Activated naive CD4-positive, alpha-beta T cell treated with anti-CD3 and anti-CD28 coated beads for 36 hours (primary cell): ENCODE measurements around the gene TOR1A. TPM values are rescaled to one million over a fixed set of nuclear protein-coding genes. Genes with fewer than 3 reads are reported as not detected.
"Not testable (repeated sequence)": the region's sequence is repeated elsewhere in the genome, so short reads cannot be mapped to it uniquely, and the experiment has no call there.

Experiments used
- CTCF ChIA-PET: fragments of 350-600 bp; sonication (Branson Sonifier 250); formaldehyde crosslinking; loops from one replicate; lab custom pipeline; 2021; ENCODE audit warnings: antibody characterized with exemption; lab: Charles Lee
- DNase-seq: peaks from one replicate; pipeline ENCODE4 v3.0.0-alpha.2; 2020
- H3K27ac Mint-ChIP-seq: one replicate; pipeline ENCODE4 v1.8.0; 2021; ENCODE audit warnings: mild to moderate bottlenecking, mixed read lengths
- H3K27me3 Mint-ChIP-seq: one replicate; pipeline ENCODE4 v1.8.0; 2021; ENCODE audit warnings: low read depth, mixed read lengths
- H3K36me3 Mint-ChIP-seq: one replicate; pipeline ENCODE4 v1.8.0; 2021; ENCODE audit warnings: low read depth, mixed read lengths
- H3K4me1 Mint-ChIP-seq: one replicate; pipeline ENCODE4 v1.8.0; 2021; ENCODE audit warnings: low read depth, mixed read lengths
- H3K4me3 Mint-ChIP-seq: one replicate; pipeline ENCODE4 v1.8.0; 2021; ENCODE audit warnings: mild to moderate bottlenecking, moderate library complexity, mixed read lengths
- H3K9me3 Mint-ChIP-seq: one replicate; pipeline ENCODE4 v1.8.0; 2021; ENCODE audit warnings: mixed read lengths
- intact Hi-C: fragments of 100-400 bp; cut with micrococcal nuclease; formaldehyde crosslinking; loops from one replicate; pipeline ENCODE4 v1.15.1; 2023
- total RNA-seq, 2 experiments: library from RNA; stranded (reverse); gene quantifications; one replicate each; pipeline ENCODE4 v1.2.3, GENCODE V29; 2021

TOR1A gene
- total RNA-seq, 2 experiments from 2014 or later, result 26.2 to 28.2 TPM

DNA sequence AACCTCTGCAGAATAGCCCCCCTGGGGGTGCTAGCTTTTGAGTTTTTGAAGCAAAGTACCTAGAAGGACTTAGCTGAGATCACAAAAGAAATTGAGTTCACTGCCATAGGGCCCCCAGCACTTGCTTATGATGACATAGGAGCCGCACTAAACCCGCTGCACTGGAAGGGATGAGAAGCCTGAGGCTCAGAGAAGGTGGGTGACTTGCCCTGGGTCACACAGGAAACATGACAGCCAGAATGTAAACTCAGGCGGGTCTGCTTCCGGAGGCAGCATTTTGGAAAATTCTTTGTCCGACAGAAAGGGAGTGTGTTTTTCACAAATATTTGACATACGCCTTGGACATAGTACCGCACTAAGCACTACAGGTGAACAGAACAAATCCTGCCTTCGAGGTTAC lies 29.4 kb downstream of the TOR1A start:
- intact Hi-C loops, result no loop called here
- H3K4me1 Mint-ChIP-seq, result peaks cover 7% of the 10 kb centered on the region
- CTCF ChIA-PET, result no interaction called here
- no peak overlapping the region for H3K4me3 Mint-ChIP-seq
- no peak for DNase-seq
- H3K9me3 Mint-ChIP-seq, result no peaks in the 10 kb centered on the region
- no peak overlapping the region for H3K27ac Mint-ChIP-seq
- no peaks in the 10 kb centered on the region for H3K27me3 Mint-ChIP-seq
- H3K36me3 Mint-ChIP-seq, result no peaks in the 10 kb centered on the region

DNA sequence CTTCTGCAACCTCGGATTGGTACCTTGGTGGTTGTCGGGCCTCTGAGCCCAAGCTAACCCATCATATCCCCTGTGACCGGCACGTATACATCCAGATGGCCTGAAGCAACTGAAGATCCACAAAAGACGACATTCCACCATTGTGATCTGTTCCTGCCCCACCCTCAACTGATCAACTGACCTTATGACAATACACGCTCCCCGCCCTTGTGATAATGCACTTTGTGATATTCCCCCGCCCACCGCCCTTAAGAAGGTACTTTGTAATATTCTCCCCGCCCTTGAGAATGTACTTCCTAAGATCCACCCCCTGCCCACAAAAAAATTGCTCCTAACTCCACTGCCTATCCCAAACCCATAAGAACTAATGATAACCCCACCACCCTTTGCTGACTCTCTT lies 37.5 kb downstream of the TOR1A start:
- H3K4me1 Mint-ChIP-seq, result peaks cover 10% of the 10 kb centered on the region
- intact Hi-C loops, result no loop called here

DNA sequence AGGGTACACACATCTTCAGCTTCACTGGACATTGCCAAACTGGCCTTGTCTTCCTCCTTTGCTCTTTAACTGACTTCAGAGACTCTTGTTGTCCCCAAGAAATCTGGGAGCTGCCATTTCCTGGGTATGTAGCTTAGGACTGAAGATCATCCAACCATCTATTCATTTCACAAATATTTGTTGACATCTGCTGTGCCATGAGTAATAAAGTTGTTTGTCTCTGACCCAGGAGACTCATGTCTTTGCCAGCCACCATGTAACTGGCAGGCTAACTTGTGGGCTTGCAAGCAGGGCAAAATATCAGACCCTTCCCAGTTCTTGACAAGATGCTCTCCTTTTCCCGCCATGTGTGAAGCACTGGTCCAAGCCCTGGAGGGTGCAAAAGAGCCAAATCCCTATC lies 38.1 kb downstream of the TOR1A start:
- Mint-ChIP-seq H3K27me3 (no peaks in the 10 kb centered on the region), H3K4me3 (no peak overlapping the region), H3K27ac (no peak overlapping the region), H3K4me1 (peaks cover 12% of the 10 kb centered on the region), H3K36me3 (no peaks in the 10 kb centered on the region), H3K9me3 (no peaks in the 10 kb centered on the region)
- no peak for DNase-seq
- intact Hi-C loops, result no loop called here
- CTCF ChIA-PET, result interaction anchor here (0.5 to 7.9 kb wide), 6 partner anchors 30 to 1366 kb away, joined by 3 to 81 read pairs (median 4); no protein-coding TSS in a partner anchor

More for the DNA sequence above, 37.5 kb downstream of the TOR1A start:
- Mint-ChIP-seq H3K4me3 (no peak overlapping the region), H3K27me3 (no peaks in the 10 kb centered on the region), H3K36me3 (no peaks in the 10 kb centered on the region), H3K9me3 (no peaks in the 10 kb centered on the region), H3K27ac (no peak overlapping the region)
- CTCF ChIA-PET, result interaction anchor here (0.6 to 7.9 kb wide), 3 partner anchors 48 to 1367 kb away, joined by 3 to 81 read pairs (median 70); no protein-coding TSS in a partner anchor
- no peak for DNase-seq

DNA sequence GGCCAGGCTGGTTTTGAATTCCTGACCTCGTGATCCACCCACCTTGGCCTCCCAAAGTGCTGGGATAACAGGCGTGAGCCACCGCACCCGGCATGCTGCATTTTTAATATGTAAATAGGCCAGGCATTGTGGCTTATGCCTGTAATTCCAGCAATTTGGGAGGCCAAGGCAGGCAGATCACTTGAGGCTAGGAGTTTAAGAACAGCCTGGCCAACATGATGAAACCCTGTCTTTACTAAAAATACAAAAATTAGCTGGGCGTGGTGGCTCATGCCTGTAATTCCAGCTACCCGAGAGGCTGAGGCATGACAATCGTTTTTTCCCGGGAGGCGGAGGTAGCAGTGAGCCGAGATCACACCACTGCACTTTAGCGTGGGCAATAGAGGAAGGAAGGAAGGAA lies 39.0 kb downstream of the TOR1A start:
- DNase-seq, H3K27me3 Mint-ChIP-seq, H3K4me1 Mint-ChIP-seq, H3K4me3 Mint-ChIP-seq, H3K27ac Mint-ChIP-seq, H3K9me3 Mint-ChIP-seq, intact Hi-C loops, H3K36me3 Mint-ChIP-seq: not testable (repeated sequence)
- CTCF ChIA-PET, result interaction anchor here (0.7 to 7.9 kb wide), 5 partner anchors 28 to 655 kb away, joined by 3 to 81 read pairs (median 9); no protein-coding TSS in a partner anchor

DNA sequence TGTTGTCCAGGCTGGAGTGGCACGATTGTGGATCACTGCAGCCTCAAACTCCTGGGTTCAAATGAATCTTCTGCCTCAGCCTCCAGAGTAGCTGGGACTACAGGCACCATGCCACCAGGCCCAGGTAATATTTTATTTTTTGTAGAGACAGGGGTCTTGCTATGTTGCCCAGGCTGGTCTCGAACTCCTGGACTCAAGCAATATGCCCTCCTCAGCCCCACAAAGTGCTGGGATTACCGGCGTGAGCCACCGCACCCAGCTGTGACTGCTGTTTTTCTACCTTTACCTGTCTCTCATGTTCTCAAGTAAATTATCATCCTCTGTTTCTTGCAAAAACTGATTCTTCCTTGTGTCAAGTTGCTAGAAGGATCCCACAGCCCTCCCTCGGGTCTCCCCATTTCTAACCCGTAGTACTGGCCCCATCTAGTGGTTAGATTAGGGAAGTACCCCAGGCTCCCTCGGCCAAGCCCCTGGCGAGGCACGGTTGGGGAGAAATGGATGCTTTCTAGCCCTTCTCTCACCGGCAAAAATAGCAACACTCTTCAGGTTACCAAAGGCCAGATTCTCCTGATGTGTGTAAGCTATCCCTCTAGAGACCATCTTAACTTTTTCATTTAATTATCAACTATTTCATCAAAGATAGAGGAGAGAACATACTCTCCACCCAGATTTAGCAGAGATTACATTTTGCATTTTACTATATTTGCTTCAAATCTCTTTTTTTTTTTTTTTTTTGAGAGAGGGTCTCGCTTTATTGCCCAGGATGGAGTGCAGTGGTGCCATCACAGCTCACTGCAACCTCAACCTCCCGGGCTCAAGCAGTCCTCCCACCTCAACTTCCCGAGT lies 40.2 kb downstream of the TOR1A start:
- peak; percentile 85 for DNase-seq
- Mint-ChIP-seq H3K27me3 (no peaks in the 10 kb centered on the region), H3K4me1 (peaks cover 5% of the 10 kb centered on the region), H3K4me3 (no peak overlapping the region), H3K9me3 (no peaks in the 10 kb centered on the region), H3K36me3 (no peaks in the 10 kb centered on the region), H3K27ac (no peak overlapping the region)
- intact Hi-C loops, result loop anchor here (1.0 kb wide), 3 partner anchors 46 to 141 kb away; partner anchors contain the start of gene ASB6
- CTCF ChIA-PET, result interaction anchor here (0.5 to 7.9 kb wide), 20 partner anchors 12 to 653 kb away, joined by 3 to 81 read pairs (median 4); no protein-coding TSS in a partner anchor

DNA sequence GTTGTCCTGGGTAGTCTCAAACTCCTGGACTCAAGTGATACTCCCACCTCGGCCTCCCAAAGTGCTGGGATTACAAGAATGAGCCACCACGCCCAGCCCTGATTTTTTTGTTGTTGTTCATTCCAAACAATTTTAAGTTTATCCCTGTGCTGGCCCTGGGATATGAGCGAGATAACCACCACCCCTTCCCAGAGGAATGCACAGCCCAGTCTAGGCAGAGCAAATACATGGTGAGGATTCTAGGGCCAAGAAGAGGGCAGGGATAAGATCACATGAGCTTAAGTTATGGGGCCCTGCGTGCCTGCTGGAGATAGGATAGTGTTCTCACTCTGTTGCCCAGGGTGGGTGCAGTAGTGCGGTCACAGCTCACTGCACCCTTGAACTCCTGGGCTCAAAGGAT lies 42.0 kb downstream of the TOR1A start:
- intact Hi-C loops, result no loop called here
- CTCF ChIA-PET, result interaction anchor here (0.6 to 7.9 kb wide), 8 partner anchors 9 to 608 kb away, joined by 3 to 81 read pairs (median 4); partner anchors contain the start of gene PRRX2
- H3K4me3 Mint-ChIP-seq, result no peak overlapping the region
- H3K9me3 Mint-ChIP-seq, result no peaks in the 10 kb centered on the region
- H3K36me3 Mint-ChIP-seq, result no peaks in the 10 kb centered on the region
- no peak for DNase-seq
- H3K4me1 Mint-ChIP-seq, result peaks cover 14% of the 10 kb centered on the region
- no peak overlapping the region for H3K27ac Mint-ChIP-seq
- peaks cover 4% of the 10 kb centered on the region for H3K27me3 Mint-ChIP-seq

DNA sequence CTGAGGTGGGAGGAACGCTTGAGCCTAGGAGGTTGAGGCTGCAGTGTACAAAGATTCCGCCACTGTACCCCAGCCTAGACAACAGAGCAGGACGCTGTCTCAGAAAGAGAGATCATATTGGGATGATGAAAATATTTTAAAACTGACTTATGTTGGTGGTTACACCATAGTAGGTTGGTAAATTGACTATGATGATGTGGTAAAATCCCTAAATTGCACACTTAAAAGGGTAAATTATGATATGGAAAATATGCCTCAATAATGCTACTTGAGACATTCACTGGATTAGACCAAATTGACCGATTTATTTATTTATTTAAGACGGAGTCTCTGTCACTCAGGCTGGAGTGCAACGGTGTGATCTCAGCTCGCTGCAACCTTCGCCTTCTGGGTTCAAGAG lies 42.8 kb downstream of the TOR1A start:
- Mint-ChIP-seq H3K4me3 (no peak overlapping the region), H3K27me3 (peaks cover 9% of the 10 kb centered on the region), H3K9me3 (no peaks in the 10 kb centered on the region), H3K27ac (no peak overlapping the region), H3K36me3 (no peaks in the 10 kb centered on the region), H3K4me1 (peaks cover 17% of the 10 kb centered on the region)
- CTCF ChIA-PET, result interaction anchor here (1.2 to 7.9 kb wide), 4 partner anchors 10 to 607 kb away, joined by 4 to 81 read pairs (median 42); no protein-coding TSS in a partner anchor
- no peak for DNase-seq
- intact Hi-C loops, result no loop called here

DNA sequence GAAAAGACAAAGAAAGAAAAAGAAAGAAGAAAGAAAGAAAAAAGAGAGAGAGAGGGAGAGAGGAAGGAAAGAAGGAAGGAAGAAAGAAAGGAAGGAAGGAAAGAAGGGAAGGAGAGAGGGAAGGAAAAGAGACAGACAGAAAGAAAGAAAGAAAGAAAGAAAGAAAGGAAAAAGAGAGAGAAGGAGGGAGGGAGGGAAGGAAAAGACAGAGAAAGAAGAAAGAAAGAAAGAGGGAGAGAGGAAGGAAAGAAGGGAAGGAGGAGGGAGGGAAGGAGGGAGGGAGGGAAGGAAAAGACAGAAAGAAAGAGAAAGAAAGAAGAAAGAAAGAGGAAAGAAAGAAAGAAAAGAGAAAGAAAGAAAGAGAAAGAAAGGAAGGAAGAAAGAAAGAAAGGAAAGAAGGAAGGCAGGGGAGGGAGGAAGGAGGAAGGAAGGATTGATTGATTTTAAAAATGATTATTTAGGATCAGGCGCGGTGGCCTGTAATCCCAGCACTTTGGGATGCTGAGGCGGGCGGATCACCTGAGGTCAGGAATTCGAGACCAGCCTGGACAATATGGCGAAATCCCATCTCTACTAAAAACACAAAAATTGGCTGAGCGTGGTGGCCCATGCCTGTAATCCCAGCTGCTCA lies 44.3 kb downstream of the TOR1A start:
- Mint-ChIP-seq H3K4me1 (peaks cover 17% of the 10 kb centered on the region), H3K9me3 (no peaks in the 10 kb centered on the region), H3K27me3 (peaks cover 9% of the 10 kb centered on the region), H3K27ac (no peak overlapping the region), H3K4me3 (no peak overlapping the region), H3K36me3 (no peaks in the 10 kb centered on the region)
- DNase-seq, result no peak
- intact Hi-C loops, result no loop called here
- CTCF ChIA-PET, result interaction anchor here (3.4 to 7.9 kb wide), 2 partner anchors 11 to 41 kb away, joined by 14 to 81 read pairs; no protein-coding TSS in a partner anchor

DNA sequence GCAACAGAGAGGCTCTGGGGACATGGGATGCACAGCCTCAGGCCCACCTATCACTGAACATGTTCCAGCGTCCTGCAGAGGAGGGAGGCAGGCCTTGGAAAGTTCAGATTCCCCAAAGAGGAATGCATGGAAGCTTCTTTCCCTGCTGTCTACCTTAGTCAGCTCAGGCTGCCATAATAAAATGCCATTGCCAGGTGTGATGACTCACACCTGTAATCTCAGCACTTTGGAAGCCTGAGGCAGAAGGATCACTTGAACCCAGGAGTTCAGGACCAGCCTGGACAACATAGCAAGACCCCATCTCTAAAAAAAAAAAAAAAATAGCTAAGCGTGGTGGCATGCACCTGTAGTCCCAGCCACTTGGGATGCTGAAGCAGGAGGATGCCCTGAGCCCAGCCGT lies 45.5 kb downstream of the TOR1A start:
- no peak overlapping the region for H3K4me3 Mint-ChIP-seq
- H3K27me3 Mint-ChIP-seq, result peaks cover 9% of the 10 kb centered on the region
- no peak for DNase-seq
- no peaks in the 10 kb centered on the region for H3K9me3 Mint-ChIP-seq
- no peaks in the 10 kb centered on the region for H3K36me3 Mint-ChIP-seq
- intact Hi-C loops, result no loop called here
- CTCF ChIA-PET, result interaction anchor here (0.6 to 1.0 kb wide), 4 partner anchors 12 to 136 kb away, joined by 3 to 7 read pairs (median 4); no protein-coding TSS in a partner anchor
- no peak overlapping the region for H3K27ac Mint-ChIP-seq
- peaks cover 13% of the 10 kb centered on the region for H3K4me1 Mint-ChIP-seq

DNA sequence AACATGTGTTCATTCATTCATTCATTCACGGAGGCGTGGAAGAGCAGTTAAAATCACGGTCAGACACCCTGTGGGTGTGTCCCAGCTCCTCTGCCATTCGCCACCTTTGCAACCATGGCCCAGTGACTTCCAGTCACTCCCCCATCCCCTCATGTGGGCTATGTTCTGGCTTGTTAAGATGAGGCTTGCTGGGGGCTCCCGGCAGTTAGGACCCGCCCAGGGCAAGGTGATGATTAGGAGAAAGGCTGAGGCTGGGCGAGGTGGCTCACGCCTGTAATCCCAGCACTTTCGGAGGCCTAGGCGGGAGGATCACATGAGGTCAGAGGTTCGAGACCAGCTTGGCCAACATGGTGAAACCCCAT lies 46.2 kb downstream of the TOR1A start:
- CTCF ChIA-PET, result interaction anchor here (0.6 to 1.6 kb wide), 6 partner anchors 16 to 356 kb away, joined by 3 to 17 read pairs (median 4); no protein-coding TSS in a partner anchor
- Mint-ChIP-seq H3K36me3 (no peaks in the 10 kb centered on the region), H3K27me3 (peaks cover 9% of the 10 kb centered on the region), H3K9me3 (no peaks in the 10 kb centered on the region), H3K4me3 (no peak overlapping the region), H3K27ac (no peak overlapping the region), H3K4me1 (peaks cover 13% of the 10 kb centered on the region)
- intact Hi-C loops, result no loop called here
- DNase-seq, result no peak

DNA sequence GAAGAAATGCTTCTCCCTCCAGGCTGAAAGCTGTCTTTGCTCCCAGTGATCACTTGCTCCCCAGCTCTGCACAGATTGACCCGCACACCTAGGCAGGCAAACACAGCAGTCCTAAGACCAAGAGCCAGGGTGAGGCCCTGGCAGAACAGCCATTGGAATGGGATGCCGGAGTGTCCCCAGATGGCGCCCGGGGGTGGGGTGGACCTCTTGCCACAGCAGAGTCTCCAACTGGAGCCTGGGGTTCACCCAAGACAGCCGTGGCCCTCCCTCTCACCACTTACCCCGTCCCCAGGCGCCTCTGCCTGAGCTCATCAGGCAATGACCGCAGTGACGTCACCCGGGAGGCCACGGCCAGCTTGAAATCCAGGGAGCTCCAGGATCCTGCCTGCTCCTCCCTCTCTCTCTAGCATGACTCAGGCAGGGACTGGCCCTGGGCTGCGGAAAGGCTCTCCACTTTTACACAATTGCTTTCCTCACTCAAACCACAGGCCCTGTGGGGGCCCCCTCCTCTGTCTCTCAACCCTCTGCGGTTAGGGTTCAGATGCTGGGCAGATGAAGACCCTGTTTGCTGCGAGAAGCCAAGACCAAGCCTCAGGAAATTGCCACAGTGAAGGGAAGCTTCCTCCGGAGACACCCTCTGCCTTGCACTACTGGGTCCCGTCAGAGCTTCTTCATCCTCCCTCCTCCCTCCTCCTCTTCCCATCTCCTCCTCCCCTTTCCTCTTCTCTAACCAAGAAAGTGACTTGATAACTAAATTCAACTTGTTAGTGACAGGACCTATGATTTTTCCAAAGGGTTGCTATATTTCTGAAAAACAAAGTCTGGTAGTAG lies 46.8 kb downstream of the TOR1A start:
- peaks cover 13% of the 10 kb centered on the region for H3K4me1 Mint-ChIP-seq

More for the DNA sequence above, 46.8 kb downstream of the TOR1A start:
- no peak overlapping the region for H3K27ac Mint-ChIP-seq
- intact Hi-C loops, result no loop called here
- CTCF ChIA-PET, result interaction anchor here (0.6 to 1.6 kb wide), 6 partner anchors 15 to 357 kb away, joined by 3 to 17 read pairs (median 4); no protein-coding TSS in a partner anchor
- H3K36me3 Mint-ChIP-seq, result no peaks in the 10 kb centered on the region
- peaks cover 9% of the 10 kb centered on the region for H3K27me3 Mint-ChIP-seq
- DNase-seq, result peak; percentile 92
- H3K4me3 Mint-ChIP-seq, result no peak overlapping the region
- no peaks in the 10 kb centered on the region for H3K9me3 Mint-ChIP-seq
